HepG2 (cell line): ENCODE data around the gene TMEM74B.

ENCODE experiments used
- BHLHE40 ChIP-seq: IDR thresholded peaks from 2 replicates; pipeline ENCODE4 v1.6.1; 2011; ENCODE audit warnings: low read length, improper control_type of control experiment
- EZH2 ChIP-seq: conservative IDR thresholded peaks from 2 replicates; pipeline ENCODE4 v1.6.1; 2012; ENCODE audit warnings: mild to moderate bottlenecking, low read depth, low read length, moderate library complexity
- TAF1 ChIP-seq: sonication (generic); formaldehyde crosslinking; IDR thresholded peaks from 2 replicates; pipeline ENCODE4 v1.4.0; 2020; ENCODE audit warnings: missing genetic modification reagents
- TOE1 ChIP-seq: sonication (generic); formaldehyde crosslinking; IDR thresholded peaks from 2 replicates; pipeline ENCODE4 v1.4.0; 2020; ENCODE audit warnings: mild to moderate bottlenecking, missing genetic modification reagents
- ZNF10 ChIP-seq: sonication (generic); formaldehyde crosslinking; IDR thresholded peaks from 2 replicates; pipeline ENCODE4 v1.4.0; 2020; ENCODE audit warnings: mild to moderate bottlenecking, low read depth, missing genetic modification reagents, borderline replicate concordance
- TF ChIP-seq, protein P1 (sequence below): sonication (generic); formaldehyde crosslinking; IDR thresholded peaks from 2 replicates; pipeline ENCODE4 v1.5.0; 2020; ENCODE audit warnings: mild to moderate bottlenecking, missing genetic modification reagents, moderate library complexity
- TF ChIP-seq, protein P2 (sequence below), 2 experiments: IDR thresholded peaks; 2 replicates each; pipeline ENCODE4 v1.6.1; 2011 to 2012; ENCODE audit warnings: low read length in 2 of 2, borderline replicate concordance in 1 of 2, low read depth in 1 of 2, mild to moderate bottlenecking in 1 of 2, moderate library complexity in 1 of 2
- TF ChIP-seq, protein P3 (sequence below): sonication (generic); formaldehyde crosslinking; IDR thresholded peaks from 2 replicates; pipeline ENCODE4; 2020; ENCODE audit warnings: missing genetic modification reagents, mild to moderate bottlenecking, borderline replicate concordance

DNA sequence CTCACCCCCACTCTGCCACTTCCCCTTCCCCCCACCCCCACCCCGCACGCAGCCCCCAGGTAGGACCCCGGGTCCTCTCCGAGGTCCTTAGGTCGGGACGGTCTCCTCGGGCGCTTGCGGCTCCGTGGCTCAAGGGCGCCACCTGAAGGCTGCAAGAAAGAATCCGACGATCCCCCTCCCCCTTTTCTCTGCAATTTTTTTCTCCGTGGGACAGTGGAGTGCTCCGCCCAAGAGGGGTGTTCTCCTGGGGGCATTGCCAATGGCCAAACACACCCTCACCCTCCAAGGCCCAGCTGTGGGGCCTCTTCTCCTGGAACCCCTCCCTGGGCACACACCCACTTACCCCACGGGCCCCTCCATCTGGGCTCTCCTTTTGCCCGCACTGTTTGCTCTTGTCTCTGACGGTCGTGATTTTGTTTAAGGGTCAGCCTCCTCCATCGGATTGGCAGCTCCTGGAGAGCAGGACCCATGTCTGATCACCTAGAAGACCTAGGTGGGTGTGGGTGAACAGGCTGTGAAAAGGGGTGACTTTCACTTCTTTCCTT lies 1.1 kb upstream of the TMEM74B start:
- TF ChIP-seq BHLHE40 (no peak), EZH2 (no peak), TAF1 (CRISPR knock-in tag) (no peak), ZNF10 (CRISPR knock-in tag) (no peak), TOE1 (CRISPR knock-in tag) (no peak)
- TF ChIP-seq, protein P1, sequence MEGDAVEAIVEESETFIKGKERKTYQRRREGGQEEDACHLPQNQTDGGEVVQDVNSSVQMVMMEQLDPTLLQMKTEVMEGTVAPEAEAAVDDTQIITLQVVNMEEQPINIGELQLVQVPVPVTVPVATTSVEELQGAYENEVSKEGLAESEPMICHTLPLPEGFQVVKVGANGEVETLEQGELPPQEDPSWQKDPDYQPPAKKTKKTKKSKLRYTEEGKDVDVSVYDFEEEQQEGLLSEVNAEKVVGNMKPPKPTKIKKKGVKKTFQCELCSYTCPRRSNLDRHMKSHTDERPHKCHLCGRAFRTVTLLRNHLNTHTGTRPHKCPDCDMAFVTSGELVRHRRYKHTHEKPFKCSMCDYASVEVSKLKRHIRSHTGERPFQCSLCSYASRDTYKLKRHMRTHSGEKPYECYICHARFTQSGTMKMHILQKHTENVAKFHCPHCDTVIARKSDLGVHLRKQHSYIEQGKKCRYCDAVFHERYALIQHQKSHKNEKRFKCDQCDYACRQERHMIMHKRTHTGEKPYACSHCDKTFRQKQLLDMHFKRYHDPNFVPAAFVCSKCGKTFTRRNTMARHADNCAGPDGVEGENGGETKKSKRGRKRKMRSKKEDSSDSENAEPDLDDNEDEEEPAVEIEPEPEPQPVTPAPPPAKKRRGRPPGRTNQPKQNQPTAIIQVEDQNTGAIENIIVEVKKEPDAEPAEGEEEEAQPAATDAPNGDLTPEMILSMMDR (CRISPR knock-in tag): peak; percentile 84
- TF ChIP-seq, protein P2, sequence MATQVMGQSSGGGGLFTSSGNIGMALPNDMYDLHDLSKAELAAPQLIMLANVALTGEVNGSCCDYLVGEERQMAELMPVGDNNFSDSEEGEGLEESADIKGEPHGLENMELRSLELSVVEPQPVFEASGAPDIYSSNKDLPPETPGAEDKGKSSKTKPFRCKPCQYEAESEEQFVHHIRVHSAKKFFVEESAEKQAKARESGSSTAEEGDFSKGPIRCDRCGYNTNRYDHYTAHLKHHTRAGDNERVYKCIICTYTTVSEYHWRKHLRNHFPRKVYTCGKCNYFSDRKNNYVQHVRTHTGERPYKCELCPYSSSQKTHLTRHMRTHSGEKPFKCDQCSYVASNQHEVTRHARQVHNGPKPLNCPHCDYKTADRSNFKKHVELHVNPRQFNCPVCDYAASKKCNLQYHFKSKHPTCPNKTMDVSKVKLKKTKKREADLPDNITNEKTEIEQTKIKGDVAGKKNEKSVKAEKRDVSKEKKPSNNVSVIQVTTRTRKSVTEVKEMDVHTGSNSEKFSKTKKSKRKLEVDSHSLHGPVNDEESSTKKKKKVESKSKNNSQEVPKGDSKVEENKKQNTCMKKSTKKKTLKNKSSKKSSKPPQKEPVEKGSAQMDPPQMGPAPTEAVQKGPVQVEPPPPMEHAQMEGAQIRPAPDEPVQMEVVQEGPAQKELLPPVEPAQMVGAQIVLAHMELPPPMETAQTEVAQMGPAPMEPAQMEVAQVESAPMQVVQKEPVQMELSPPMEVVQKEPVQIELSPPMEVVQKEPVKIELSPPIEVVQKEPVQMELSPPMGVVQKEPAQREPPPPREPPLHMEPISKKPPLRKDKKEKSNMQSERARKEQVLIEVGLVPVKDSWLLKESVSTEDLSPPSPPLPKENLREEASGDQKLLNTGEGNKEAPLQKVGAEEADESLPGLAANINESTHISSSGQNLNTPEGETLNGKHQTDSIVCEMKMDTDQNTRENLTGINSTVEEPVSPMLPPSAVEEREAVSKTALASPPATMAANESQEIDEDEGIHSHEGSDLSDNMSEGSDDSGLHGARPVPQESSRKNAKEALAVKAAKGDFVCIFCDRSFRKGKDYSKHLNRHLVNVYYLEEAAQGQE (IDR thresholded peaks at IDR 0.05; ENCODE audit: borderline replicate concordance in 1 of 2, low read depth in 1 of 2, low read length in 2 of 2): no peak; a peak in 2 of 4 replicates
- TF ChIP-seq, protein P3, sequence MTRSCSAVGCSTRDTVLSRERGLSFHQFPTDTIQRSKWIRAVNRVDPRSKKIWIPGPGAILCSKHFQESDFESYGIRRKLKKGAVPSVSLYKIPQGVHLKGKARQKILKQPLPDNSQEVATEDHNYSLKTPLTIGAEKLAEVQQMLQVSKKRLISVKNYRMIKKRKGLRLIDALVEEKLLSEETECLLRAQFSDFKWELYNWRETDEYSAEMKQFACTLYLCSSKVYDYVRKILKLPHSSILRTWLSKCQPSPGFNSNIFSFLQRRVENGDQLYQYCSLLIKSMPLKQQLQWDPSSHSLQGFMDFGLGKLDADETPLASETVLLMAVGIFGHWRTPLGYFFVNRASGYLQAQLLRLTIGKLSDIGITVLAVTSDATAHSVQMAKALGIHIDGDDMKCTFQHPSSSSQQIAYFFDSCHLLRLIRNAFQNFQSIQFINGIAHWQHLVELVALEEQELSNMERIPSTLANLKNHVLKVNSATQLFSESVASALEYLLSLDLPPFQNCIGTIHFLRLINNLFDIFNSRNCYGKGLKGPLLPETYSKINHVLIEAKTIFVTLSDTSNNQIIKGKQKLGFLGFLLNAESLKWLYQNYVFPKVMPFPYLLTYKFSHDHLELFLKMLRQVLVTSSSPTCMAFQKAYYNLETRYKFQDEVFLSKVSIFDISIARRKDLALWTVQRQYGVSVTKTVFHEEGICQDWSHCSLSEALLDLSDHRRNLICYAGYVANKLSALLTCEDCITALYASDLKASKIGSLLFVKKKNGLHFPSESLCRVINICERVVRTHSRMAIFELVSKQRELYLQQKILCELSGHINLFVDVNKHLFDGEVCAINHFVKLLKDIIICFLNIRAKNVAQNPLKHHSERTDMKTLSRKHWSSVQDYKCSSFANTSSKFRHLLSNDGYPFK: no peak; the same call in 1 of the 2 replicates
